Heart left ventricle (tissue), 16 donors: ENCODE measurements around the gene DSE. TPM values are rescaled to one million over a fixed set of nuclear protein-coding genes. Genes with fewer than 3 reads are reported as not detected.

Source experiments
- ATAC-seq, 4 donors: fragments of 200-7000 bp; cut with Tn5 transposase; one replicate each; pipeline ENCODE4 v1.9.1; 2020 to 2022; ENCODE audit warnings: moderate library complexity in 4 of 4, mild to moderate bottlenecking in 3 of 4, moderate number of reproducible peaks in 1 of 4
- DNase-seq, 5 donors: peaks; one replicate each; pipeline ENCODE4 v3.0.0-alpha.2; 2020
- H3K27ac ChIP-seq, 12 donors: fragments of 200-600 bp; sonication (generic) in 4 of 12; one replicate each; pipeline versions ENCODE4 v1.5.0 to v1.8.0; 2016 to 2022; ENCODE audit warnings: mild to moderate bottlenecking in 2 of 12
- H3K27me3 ChIP-seq, 9 donors: fragments of 200-600 bp; sonication (generic) in 2 of 9; one replicate each; pipeline versions ENCODE4 v1.5.1 to v1.8.0; 2016 to 2022; ENCODE audit warnings: mild to moderate bottlenecking in 3 of 9
- H3K36me3 ChIP-seq, 9 donors: fragments of 200-600 bp; sonication (generic) in 2 of 9; one replicate each; pipeline versions ENCODE4 v1.5.0 to v1.8.0; 2018 to 2022; ENCODE audit warnings: mild to moderate bottlenecking in 2 of 9
- H3K4me1 ChIP-seq, 12 donors: fragments of 200-600 bp; sonication (generic) in 4 of 12; one replicate each; pipeline versions ENCODE4 v1.5.0 to v1.8.0; 2016 to 2022; ENCODE audit warnings: mild to moderate bottlenecking in 3 of 12
- H3K4me3 ChIP-seq, 12 donors: fragments of 200-600 bp; sonication (generic) in 4 of 12; one replicate each; pipeline versions ENCODE4 v1.5.0 to v1.8.0; 2017 to 2022; ENCODE audit warnings: mild to moderate bottlenecking in 9 of 12, moderate library complexity in 4 of 12
- H3K9me3 ChIP-seq, 12 donors: fragments of 200-600 bp; sonication (generic) in 4 of 12; one replicate each; pipeline versions ENCODE4 v1.5.0 to v1.8.0; 2016 to 2022; ENCODE audit warnings: mild to moderate bottlenecking in 1 of 12
- POLR2A ChIP-seq, 2 donors: fragments of 450-650 bp; IDR thresholded peaks; one replicate each; pipeline ENCODE4 v1.6.1; 2017; ENCODE audit warnings: antibody characterized with exemption in 2 of 2, mild to moderate bottlenecking in 2 of 2, moderate library complexity in 2 of 2
- WGBS, 4 donors: extraction: QIAGEN DNeasy Blood & Tissue Kit in 2 of 4; methylation state at CpG; one replicate each; pipeline versions ENCODE4 v1.1.5 to v1.1.7; 2013 to 2018; 5-methylcytosine and 5-hydroxymethylcytosine counted together
- intact Hi-C, 10 donors: fragments of 100-400 bp; cut with DNase I; formaldehyde crosslinking; loops; one replicate each; pipeline versions ENCODE4 v1.11.1 to v1.14.2; 2022
- polyA plus RNA-seq, 2 donors: library from polyadenylated mRNA; stranded (reverse); fragments of 200-250 nt; gene quantifications; one replicate each; pipeline ENCODE4 v1.2.3, GENCODE V29; 2013
- total RNA-seq, 9 donors: library from RNA; depleted of rRNA in 2 of 9; stranded (reverse); fragments of >200 nt in 2 of 9; fragmentation: NEBNext Ultra II Directional in 3 of 9; extraction: Animal tissue kit (Norgen Biotek cat#: 25700) in 3 of 9; gene quantifications; one replicate each; pipeline versions ENCODE4 v1.1.0 to v1.2.4, GENCODE V29; 2016 to 2023
- TF ChIP-seq, protein P1 (sequence below), 12 donors: fragments of 200-600 bp; sonication (generic) in 4 of 12; IDR thresholded peaks; one replicate each; pipeline versions ENCODE4 v1.5.0 to v1.8.0; 2018 to 2022; ENCODE audit warnings: antibody characterized with exemption in 12 of 12, mild to moderate bottlenecking in 5 of 12
- donor health status: ischemic (EF 13 %, LVEDD 7.1; RV severe dilation, severe dysfunction).
- donor health status: healthy with polysubstance abuse.
- donor health status: DM: no; HTN: yes; CAD: no.
- donor health status: DM: no; HTN: no; CAD: no.
- donor health status: ischemic (EF 25% LVEDD 6.9; RV normal size, moderate dysfunction).
- donor health status: ischemic (EF 25% LVEDD 5.7; RV mildly dilated, moderate dysfunction).
- donor health status: healthy.
- donor health status: DM: yes; HTN: yes; CAD: no.
- donor health status: ischemic (EF 35%, LVEDD 5.7; RV mildly dilated, moderate dysfunction).
- donor health status: nonischemic (EF 11% LVEDD 7.7; RV severe dilation, severe dysfunction).
- donor health status: DM: yes; HTN: yes; CAD: no.
- donor health status: PGD.
- donor health status: ischemic (EF 29% LVEDD 5.4; RV normal size, mild dysfunction).
- donor health status: nonischemic (EF 23%, LVEDD 6.1; RV moderate dilation, normal function).

Gene DSE
- total and polyA plus RNA-seq, 11 donors = 3.2 to 37.3 (median 11.1) TPM

GRCh38 chr6:116429111-116429510 is 58.4 kb downstream of the DSE start:
- H3K9me3 ChIP-seq = no peaks in the 10 kb centered on the region
- ATAC-seq = no peak
- peaks cover 0 to 67% (median 56%) of the 10 kb centered on the region in 9 donors for H3K36me3 ChIP-seq
- H3K4me1 ChIP-seq = no peaks in the 10 kb centered on the region
- WGBS, 4 donors = 96 to 100% (median 98%) methylated on average over 2 of the region's 2 CpGs
- intact Hi-C loops = no loop called here
- DNase-seq = no peak
- no peaks in the 10 kb centered on the region for H3K27me3 ChIP-seq
- no peak overlapping the region for H3K4me3 ChIP-seq
- H3K27ac ChIP-seq = no peak overlapping the region
- TF ChIP-seq, protein P1, sequence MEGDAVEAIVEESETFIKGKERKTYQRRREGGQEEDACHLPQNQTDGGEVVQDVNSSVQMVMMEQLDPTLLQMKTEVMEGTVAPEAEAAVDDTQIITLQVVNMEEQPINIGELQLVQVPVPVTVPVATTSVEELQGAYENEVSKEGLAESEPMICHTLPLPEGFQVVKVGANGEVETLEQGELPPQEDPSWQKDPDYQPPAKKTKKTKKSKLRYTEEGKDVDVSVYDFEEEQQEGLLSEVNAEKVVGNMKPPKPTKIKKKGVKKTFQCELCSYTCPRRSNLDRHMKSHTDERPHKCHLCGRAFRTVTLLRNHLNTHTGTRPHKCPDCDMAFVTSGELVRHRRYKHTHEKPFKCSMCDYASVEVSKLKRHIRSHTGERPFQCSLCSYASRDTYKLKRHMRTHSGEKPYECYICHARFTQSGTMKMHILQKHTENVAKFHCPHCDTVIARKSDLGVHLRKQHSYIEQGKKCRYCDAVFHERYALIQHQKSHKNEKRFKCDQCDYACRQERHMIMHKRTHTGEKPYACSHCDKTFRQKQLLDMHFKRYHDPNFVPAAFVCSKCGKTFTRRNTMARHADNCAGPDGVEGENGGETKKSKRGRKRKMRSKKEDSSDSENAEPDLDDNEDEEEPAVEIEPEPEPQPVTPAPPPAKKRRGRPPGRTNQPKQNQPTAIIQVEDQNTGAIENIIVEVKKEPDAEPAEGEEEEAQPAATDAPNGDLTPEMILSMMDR (IDR thresholded peaks at IDR 0.05) = no peak
- TF ChIP-seq POLR2A (IDR thresholded peaks at IDR 0.05) = no peak

DNA sequence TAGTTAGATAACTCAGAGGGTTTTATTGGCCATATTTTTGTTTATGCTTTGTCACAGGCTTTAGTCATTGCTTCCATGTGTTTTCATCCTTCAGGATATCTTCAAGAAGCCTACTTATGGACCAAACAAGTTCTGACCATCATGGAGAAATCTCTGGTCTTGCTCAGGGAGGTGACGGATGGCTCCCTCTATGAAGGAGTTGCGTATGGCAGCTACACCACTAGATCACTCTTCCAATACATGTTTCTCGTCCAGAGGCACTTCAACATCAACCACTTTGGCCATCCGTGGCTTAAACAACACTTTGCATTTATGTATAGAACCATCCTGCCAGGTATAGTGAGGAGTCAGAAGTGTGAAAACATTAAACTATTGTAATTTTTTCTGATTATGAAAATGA is 60.1 kb downstream of the DSE start:
- TF ChIP-seq, protein P1 (IDR thresholded peaks at IDR 0.05) = no peak
- no peak for TF ChIP-seq POLR2A (IDR thresholded peaks at IDR 0.05)
- Histone ChIP-seq H3K27ac (no peak overlapping the region), H3K9me3 (no peaks in the 10 kb centered on the region), H3K4me1 (peaks cover 0 to 6% (median 0%) of the 10 kb centered on the region in 12 donors), H3K27me3 (no peaks in the 10 kb centered on the region), H3K36me3 (peaks cover 0 to 80% (median 60%) of the 10 kb centered on the region in 9 donors), H3K4me3 (no peak overlapping the region)
- intact Hi-C loops = loop anchor here in 1 of 10 donors (5.0 kb wide), 1 partner anchor 69 kb away; no protein-coding TSS in a partner anchor
- ATAC-seq (no peak), DNase-seq (no peak)
- WGBS, 4 donors = 83 to 88% (median 87%) methylated on average over 4 of the region's 4 CpGs

DNA sequence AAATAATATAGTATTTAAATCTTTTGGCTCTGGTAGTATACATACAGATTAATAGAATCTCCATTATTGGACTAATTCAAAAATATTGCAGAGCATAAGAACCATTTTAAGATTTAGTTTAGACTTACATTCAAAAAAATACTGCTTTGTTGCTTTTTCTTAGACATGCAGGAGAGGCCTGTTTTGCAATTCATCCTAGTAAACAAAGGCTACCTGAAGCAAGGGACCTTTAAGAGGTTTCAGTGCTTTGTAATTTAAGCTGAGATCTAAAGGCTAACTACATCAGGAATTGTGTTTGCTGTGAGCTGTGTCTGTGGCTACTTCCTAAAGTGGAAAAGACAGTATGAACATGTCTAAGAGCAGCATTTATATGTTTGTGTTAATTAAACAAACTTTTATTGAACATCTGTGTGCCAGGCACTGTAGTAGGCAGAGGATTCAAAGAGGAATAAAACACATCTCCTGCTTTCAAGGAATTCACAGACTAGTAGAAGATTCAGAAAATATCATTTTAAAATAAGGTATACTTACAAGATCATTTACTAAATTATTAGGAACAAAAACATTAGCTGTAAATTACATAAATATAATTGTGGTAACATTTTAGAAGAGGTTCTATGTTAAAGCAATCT is 61.3 kb downstream of the DSE start:
- no peak overlapping the region for H3K4me3 ChIP-seq
- no peaks in the 10 kb centered on the region for H3K9me3 ChIP-seq
- H3K27ac ChIP-seq = no peak overlapping the region
- DNase-seq = no peak
- TF ChIP-seq, protein P1 (IDR thresholded peaks at IDR 0.05) = no peak
- no peak for TF ChIP-seq POLR2A (IDR thresholded peaks at IDR 0.05)
- H3K27me3 ChIP-seq = no peaks in the 10 kb centered on the region
- H3K4me1 ChIP-seq = peaks cover 0 to 6% (median 0%) of the 10 kb centered on the region in 12 donors
- peaks cover 0 to 78% (median 53%) of the 10 kb centered on the region in 9 donors for H3K36me3 ChIP-seq
- intact Hi-C loops = loop anchor here in 1 of 10 donors (5.0 kb wide), 1 partner anchor 70 kb away; no protein-coding TSS in a partner anchor
- ATAC-seq = no peak

DNA sequence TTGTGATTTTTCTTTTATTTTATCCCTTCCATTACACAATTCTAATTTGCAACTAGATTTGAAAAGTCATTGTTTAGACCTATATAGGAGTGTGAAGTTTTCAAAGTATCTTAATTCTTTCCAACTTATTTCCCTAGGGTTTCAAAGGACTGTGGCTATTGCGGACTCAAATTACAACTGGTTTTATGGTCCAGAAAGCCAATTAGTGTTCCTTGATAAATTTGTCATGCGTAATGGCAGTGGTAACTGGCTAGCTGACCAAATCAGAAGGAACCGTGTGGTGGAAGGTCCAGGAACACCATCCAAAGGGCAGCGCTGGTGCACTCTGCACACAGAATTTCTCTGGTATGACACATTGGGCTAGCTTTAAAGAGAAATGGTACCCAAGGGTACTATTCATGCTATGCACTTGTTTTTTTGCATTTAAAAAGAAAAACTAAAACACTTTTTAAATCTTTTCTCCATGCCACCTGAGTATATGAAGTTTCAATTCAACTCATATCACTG is 62.5 kb downstream of the DSE start:
- TF ChIP-seq POLR2A (IDR thresholded peaks at IDR 0.05) = no peak
- TF ChIP-seq, protein P1 (IDR thresholded peaks at IDR 0.05) = no peak
- no peak overlapping the region for H3K27ac ChIP-seq
- no peak overlapping the region for H3K4me3 ChIP-seq
- H3K27me3 ChIP-seq = no peaks in the 10 kb centered on the region
- intact Hi-C loops = loop anchor here in 1 of 10 donors (5.0 kb wide), 1 partner anchor 71 kb away; no protein-coding TSS in a partner anchor
- peaks cover 0 to 66% (median 41%) of the 10 kb centered on the region in 9 donors for H3K36me3 ChIP-seq
- H3K4me1 ChIP-seq = peaks cover 0 to 6% (median 0%) of the 10 kb centered on the region in 12 donors
- no peak for DNase-seq
- ATAC-seq = no peak
- no peaks in the 10 kb centered on the region for H3K9me3 ChIP-seq
- 93 to 96% (median 95%) methylated on average over 4 of the region's 4 CpGs for WGBS, 4 donors
